NCI-H226 (cell line): ENCODE measurements around the gene DLEC1.

Experiments
- DNase-seq: peaks from one replicate; pipeline ENCODE4 v3.0.0-alpha.2; 2015

DLEC1 gene

GRCh38 chr3:38112378-38112761 lies 73.4 kb downstream of the DLEC1 start:
- no peak for DNase-seq

DNA sequence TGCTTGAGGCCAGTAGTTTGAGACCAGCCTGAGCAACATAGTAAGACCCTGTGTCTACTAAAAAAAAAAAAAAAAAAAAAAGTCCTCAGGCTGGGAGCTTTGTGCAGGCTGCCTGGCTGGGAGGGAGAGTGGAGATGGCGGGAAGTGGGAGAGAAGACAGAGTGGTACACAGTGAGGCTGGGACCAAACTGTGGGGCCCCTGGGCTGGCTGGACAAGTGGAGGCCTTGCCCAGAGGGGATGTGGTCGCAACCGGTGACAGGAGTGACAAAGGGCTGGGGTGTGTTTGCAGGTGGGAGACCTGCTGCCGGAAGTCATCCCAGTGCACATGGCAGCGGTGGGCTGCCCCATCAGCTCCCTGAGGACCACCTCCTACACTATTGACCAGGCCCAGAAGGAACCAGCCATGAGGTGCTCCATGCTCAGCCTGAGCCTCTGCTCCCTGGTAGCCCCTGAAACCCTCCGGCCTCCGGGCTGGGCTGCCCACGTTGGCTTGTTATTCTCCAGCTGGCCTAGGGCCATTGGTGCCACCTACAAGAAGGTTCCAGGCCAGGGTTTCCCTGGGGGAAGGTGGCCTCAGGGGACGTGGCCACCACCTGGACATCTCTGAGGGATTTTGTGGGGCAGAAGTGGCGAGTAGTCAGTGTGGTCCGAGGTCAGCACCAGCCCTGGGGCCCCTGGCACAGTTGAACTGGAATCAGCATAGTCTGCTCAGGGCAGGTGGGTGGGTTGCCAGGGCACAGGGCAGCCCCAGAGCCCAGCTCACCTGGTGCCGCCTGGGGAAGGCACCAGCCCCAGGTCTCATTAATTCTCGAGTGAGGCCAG lies 75.3 kb downstream of the DLEC1 start:
- no peak for DNase-seq

- no peak for DNase-seq
These were observed 76.1 kb downstream of the DLEC1 start for GRCh38 chr3:38114875-38115644.

DNA sequence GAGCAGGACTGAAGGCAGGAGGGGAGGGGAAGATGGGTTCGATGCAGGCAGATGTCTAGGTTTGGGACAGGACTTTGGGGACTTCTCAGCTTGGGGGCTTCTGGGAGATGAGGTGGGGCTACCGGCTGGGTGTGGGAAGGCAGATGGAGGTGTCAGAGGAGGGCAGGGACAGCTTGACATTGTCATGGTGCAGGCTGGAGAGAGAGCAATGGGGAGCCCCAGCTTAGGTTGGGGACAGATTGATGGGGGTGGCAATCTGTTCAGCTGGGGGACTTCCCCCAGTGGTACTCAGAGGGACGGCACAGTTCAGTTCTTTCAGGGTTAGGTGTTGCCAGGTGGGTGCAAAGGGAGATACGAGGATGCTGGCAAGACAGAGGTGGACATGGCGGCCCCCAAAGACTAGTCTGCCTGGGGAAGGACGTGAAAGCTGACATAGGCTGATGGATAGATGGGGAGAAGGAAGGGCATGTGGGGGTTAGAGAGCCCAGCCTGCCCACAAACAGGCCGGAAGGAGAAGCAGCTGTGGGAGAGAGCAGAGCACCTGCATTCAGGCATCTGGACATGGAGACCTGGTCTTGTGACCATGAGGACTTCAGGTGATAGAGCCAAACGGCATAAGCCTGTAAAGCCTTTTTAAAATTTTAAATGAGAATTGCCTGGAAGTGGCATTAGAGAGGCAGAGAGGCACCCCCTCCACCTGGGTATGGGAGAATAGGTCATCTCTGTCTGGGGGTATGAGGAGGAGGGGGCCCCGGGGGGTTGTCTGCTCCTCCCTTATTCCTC lies 76.8 kb downstream of the DLEC1 start:
- DNase-seq, result no peak

- DNase-seq, result no peak
These were observed 77.6 kb downstream of the DLEC1 start for GRCh38 chr3:38116471-38117162.

- no peak for DNase-seq
These were observed 78.2 kb downstream of the DLEC1 start for GRCh38 chr3:38117163-38117716.

- DNase-seq, result peak; percentile 35
These were observed 78.9 kb downstream of the DLEC1 start for GRCh38 chr3:38117748-38118420.

GRCh38 chr3:38118421-38119247 lies 79.6 kb downstream of the DLEC1 start:
- DNase-seq, result no peak

- DNase-seq, result no peak
These were observed 80.2 kb downstream of the DLEC1 start for GRCh38 chr3:38119248-38119544.

- DNase-seq, result no peak
These were observed 81.0 kb downstream of the DLEC1 start for GRCh38 chr3:38119821-38120692.

GRCh38 chr3:38120693-38121450 lies 81.9 kb downstream of the DLEC1 start:
- DNase-seq, result no peak

- no peak for DNase-seq
These were observed 82.4 kb downstream of the DLEC1 start for GRCh38 chr3:38121451-38121831.

DNA sequence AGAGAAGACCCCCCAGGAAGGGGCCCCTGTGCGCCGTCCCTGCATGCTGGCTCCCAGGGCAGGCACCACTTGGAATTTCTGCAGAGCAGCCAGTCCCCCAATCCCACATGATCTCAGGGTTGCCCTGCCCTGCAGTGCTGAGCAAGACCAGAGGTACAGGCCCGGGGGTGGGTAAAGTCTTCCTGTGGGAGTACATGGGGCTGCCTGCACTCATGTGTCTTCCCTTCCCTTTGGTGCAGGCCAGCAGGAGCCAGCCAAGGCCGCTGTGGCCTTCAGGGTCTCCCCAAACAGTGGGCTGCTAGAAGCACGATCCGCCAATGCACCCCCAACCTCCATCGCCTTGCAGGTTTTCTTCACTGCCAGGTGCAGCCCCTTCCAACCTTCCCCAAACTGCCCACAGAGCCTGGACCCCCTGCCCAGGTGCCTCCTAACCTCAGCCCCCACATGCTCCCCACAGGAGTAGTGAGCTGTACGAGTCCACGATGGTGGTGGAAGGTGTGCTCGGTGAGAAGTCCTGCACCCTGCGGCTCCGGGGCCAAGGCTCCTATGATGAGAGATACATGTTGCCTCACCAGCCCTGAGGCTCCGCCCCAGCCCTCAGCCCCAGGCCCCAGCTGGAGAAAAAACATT lies 82.9 kb downstream of the DLEC1 start:
- DNase-seq, result no peak

GRCh38 chr3:38122712-38123290 lies 83.8 kb downstream of the DLEC1 start:
- no peak for DNase-seq

DNA sequence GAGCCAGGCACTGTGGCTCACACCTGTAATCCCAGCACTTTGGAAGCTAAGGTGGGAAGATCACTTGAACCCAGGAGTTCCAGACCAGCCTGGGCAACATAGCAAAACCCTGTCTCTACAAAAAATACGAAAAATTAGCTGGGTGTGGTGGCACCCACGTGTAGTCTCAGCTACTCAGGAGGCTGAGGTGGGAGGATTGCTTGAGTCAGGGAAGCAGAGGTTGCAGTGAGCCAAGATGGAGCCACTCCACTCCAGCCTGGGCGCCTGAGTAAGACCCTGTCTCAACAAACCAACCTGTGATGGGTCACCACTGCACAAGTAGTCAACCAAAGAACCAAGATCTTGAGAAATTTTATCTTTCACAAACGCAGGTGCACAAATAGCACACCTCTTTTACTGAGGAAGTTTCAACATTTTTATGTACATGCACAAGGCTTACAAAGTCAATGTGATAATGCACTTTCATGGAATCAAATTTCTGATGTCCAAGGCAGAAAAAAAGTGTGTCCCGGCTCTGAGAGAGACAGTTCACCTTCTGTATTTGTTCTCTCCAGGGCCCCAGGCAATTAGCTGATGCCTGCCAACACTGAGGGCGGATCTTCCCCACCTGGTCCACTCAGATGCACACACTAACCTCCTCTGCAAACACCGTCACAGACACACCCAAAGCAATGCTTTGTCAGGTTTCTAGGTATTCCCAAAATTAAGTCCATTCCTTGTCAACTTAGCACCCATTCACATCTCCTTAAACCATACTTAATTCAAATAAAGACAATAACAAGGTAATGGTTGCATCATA lies 85.5 kb downstream of the DLEC1 start:
- no peak for DNase-seq

DNA sequence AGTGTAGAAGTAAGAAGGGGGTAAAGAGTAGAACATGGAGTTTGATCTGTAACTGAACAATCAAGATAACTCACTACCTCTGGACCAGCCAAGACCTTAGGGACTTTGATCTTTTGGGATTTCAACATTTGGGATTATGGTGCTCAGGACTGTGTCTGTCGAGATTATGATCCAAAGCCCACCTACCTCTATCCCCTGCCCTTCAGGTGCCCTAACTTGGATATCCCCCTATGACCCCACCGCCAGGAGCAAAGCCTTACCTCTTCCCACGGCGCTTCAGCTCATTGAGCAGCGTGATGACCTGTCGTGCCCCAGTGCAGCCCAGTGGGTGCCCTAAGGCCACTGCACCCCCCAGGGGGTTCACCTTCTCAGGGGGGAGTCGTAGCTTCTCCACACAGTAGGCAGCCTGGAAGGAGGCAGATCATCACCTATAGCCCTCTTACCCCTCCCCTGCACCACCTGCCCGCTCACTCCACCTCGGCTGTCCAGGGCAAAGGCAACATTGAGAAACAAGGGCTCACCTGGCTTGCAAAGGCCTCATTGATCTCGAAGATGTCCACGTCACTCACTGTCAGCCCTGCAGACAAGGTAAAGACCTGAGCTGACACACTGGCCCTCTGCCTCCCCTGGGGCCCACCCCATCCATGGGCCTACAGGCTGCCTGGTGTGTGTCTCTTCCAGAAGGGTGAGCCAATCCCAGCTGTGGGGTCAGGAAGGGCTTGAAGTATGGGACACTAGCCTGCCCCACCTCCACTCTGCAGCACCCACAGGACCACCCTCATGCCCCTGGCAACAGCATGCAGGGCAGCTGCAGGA lies 86.5 kb downstream of the DLEC1 start:
- DNase-seq, result no peak
